Type B pancreatic cell (in vitro differentiated cells): Measurements from ENCODE around the gene HDAC9. TPM values are rescaled to one million over a fixed set of nuclear protein-coding genes. Genes with fewer than 3 reads are reported as not detected.
A peak's percentile ranks its signal among the peaks of the same experiment; 100 is the strongest.

Experiments used
- DNase-seq: peaks from one replicate; pipeline ENCODE4 v3.0.0; 2021; ENCODE audit warnings: mixed read lengths; ENCODE audit not compliant: unreplicated experiment; ENCODE audit errors: extremely low spot score
- H3K27ac Mint-ChIP-seq: 2 replicates; pipeline ENCODE4 v1.8.0; 2021; ENCODE audit warnings: mild to moderate bottlenecking, mixed read lengths
- H3K27me3 Mint-ChIP-seq: 2 replicates; pipeline ENCODE4 v1.8.0; 2021; ENCODE audit warnings: mixed read lengths
- H3K36me3 Mint-ChIP-seq: 2 replicates; pipeline ENCODE4 v1.8.0; 2021; ENCODE audit warnings: mixed read lengths
- H3K4me1 Mint-ChIP-seq: one replicate; pipeline ENCODE4 v1.8.0; 2021; ENCODE audit warnings: mixed read lengths; ENCODE audit not compliant: unreplicated experiment
- H3K4me3 Mint-ChIP-seq: 2 replicates; pipeline ENCODE4 v1.8.0; 2021; ENCODE audit warnings: mild to moderate bottlenecking, mixed read lengths
- H3K9me3 Mint-ChIP-seq: 2 replicates; pipeline ENCODE4 v1.8.0; 2021; ENCODE audit warnings: mixed read lengths
- CTCF ChIP-seq: fragments of 200-600 bp; sonication (generic); conservative IDR thresholded peaks from 2 replicates; pipeline ENCODE4 v1.5.0; 2021; ENCODE audit warnings: antibody characterized with exemption, mild to moderate bottlenecking
- total RNA-seq: library from RNA; stranded (reverse); gene quantifications from 2 replicates; pipeline ENCODE4 v1.2.1, GENCODE V29; 2021; ENCODE audit warnings: low replicate concordance

Gene HDAC9
- total RNA-seq, 1 donor from 2014 or later, result 6.8 TPM

GRCh38 chr7:18844735-18845134, 349.2 kb downstream of the HDAC9 start:
- Mint-ChIP-seq H3K27ac (no peak overlapping the region), H3K4me1 (peaks cover 25% of the 10 kb centered on the region), H3K36me3 (no peaks in the 10 kb centered on the region), H3K4me3 (no peak overlapping the region), H3K27me3 (no peaks in the 10 kb centered on the region), H3K9me3 (peaks cover 3% of the 10 kb centered on the region)
- TF ChIP-seq CTCF, result no peak
- DNase-seq, result no peak

- DNase-seq, result no peak
- TF ChIP-seq CTCF, result no peak
- no peaks in the 10 kb centered on the region for H3K36me3 Mint-ChIP-seq
Observed at GRCh38 chr7:18845700-18846099, 350.2 kb downstream of the HDAC9 start.

GRCh38 chr7:18846765-18847215, 351.2 kb downstream of the HDAC9 start:
- Mint-ChIP-seq H3K4me1 (peaks cover 25% of the 10 kb centered on the region), H3K4me3 (peak overlapping the region; percentile 14), H3K27ac (peak overlapping the region; percentile 40), H3K9me3 (no peaks in the 10 kb centered on the region), H3K27me3 (no peaks in the 10 kb centered on the region), H3K36me3 (no peaks in the 10 kb centered on the region)
- TF ChIP-seq CTCF, result no peak
- DNase-seq, result no peak

More at GRCh38 chr7:18845700-18846099, 350.2 kb downstream of the HDAC9 start:
- Mint-ChIP-seq H3K4me3 (no peak overlapping the region), H3K27me3 (no peaks in the 10 kb centered on the region), H3K4me1 (peaks cover 25% of the 10 kb centered on the region), H3K27ac (peak overlapping the region; percentile 40), H3K9me3 (peaks cover 1% of the 10 kb centered on the region)

GRCh38 chr7:18849130-18849529, 353.6 kb downstream of the HDAC9 start:
- peaks cover 31% of the 10 kb centered on the region for H3K4me1 Mint-ChIP-seq
- H3K27me3 Mint-ChIP-seq, result no peaks in the 10 kb centered on the region
- no peak for TF ChIP-seq CTCF
- no peak overlapping the region for H3K27ac Mint-ChIP-seq
- H3K9me3 Mint-ChIP-seq, result no peaks in the 10 kb centered on the region
- H3K36me3 Mint-ChIP-seq, result no peaks in the 10 kb centered on the region
- no peak for DNase-seq
- H3K4me3 Mint-ChIP-seq, result no peak overlapping the region

- Mint-ChIP-seq H3K4me1 (peaks cover 16% of the 10 kb centered on the region), H3K27ac (no peak overlapping the region)
Observed at GRCh38 chr7:18855796-18856195, 360.2 kb downstream of the HDAC9 start.

More at GRCh38 chr7:18855796-18856195, 360.2 kb downstream of the HDAC9 start:
- H3K36me3 Mint-ChIP-seq, result no peaks in the 10 kb centered on the region
- no peaks in the 10 kb centered on the region for H3K9me3 Mint-ChIP-seq
- no peak overlapping the region for H3K4me3 Mint-ChIP-seq
- DNase-seq, result no peak
- no peaks in the 10 kb centered on the region for H3K27me3 Mint-ChIP-seq
- TF ChIP-seq CTCF, result no peak
